ENCODE measurements around the gene INSL3. TPM values are rescaled to one million over a fixed set of nuclear protein-coding genes. Genes with fewer than 3 reads are reported as not detected.

The INSL3 gene
- total RNA-seq, 2 experiments from 2014 or later, result 1.7 to 2.2 TPM

Other genes with a start within 250 kb of the INSL3 start
- under 1 TPM; 0.02 to 0.18 TPM for gene UNC13A, start 133.2 kb downstream of the INSL3 start, total RNA-seq
- gene MAP1S, start 102.0 kb downstream of the INSL3 start, total RNA-seq, result 10 to 100 TPM; 67.3 to 69.1 TPM
- 10 to 100 TPM; 58.4 to 70.6 TPM for gene FCHO1, start 70.0 kb downstream of the INSL3 start, total RNA-seq
- not detected for gene B3GNT3, start 26.4 kb downstream of the INSL3 start, total RNA-seq
- 100 to 1,000 TPM; 137 to 146 TPM for gene JAK3, start 26.5 kb upstream of the INSL3 start, total RNA-seq
- gene RPL18A, start 38.4 kb upstream of the INSL3 start, total RNA-seq, result 1,000 to 10,000 TPM; 1,945 to 2,182 TPM
- gene SLC5A5, start 50.4 kb upstream of the INSL3 start, total RNA-seq, result under 1 TPM; 0.59 to 0.73 TPM
- 100 to 1,000 TPM in 1 of 2 experiments, 10 to 100 TPM in 1; 83.8 to 101 TPM for gene CCDC124, start 111.5 kb upstream of the INSL3 start, total RNA-seq
- under 1 TPM in 1 of 2 experiments, not detected in 1; 0.21 TPM for gene KCNN1, start 145.6 kb upstream of the INSL3 start, total RNA-seq
- gene ARRDC2, start 186.7 kb upstream of the INSL3 start, total RNA-seq, result 10 to 100 TPM; 35.3 to 45.2 TPM

Data from activated CD8-positive, alpha-beta memory T cell treated with anti-CD3 and anti-CD28 coated beads, Interleukin-2, amount 10 ng/mL, durations not matched to agents 7 days and 5 days (primary cell).